Keratinocyte (primary cell): Measurements from ENCODE around the gene NEURL4.

Experiments used
- EZH2 ChIP-seq: IDR thresholded peaks from one replicate; pipeline ENCODE4 v1.6.1; 2012; ENCODE audit warnings: inconsistent platforms, mild to moderate bottlenecking, low read length, moderate library complexity
- TF ChIP-seq, protein P1 (sequence below), 3 experiments: IDR thresholded peaks in 1 of 3; conservative IDR thresholded peaks in 1 of 3; optimal IDR thresholded peaks in 1 of 3; 2 replicates in 2 of 3; 3 replicates in 1 of 3; pipeline versions ENCODE3 to v1.5.1; 2011; ENCODE audit warnings: low read length in 3 of 3, mild to moderate bottlenecking in 3 of 3, moderate library complexity in 2 of 3, control low read depth in 1 of 3, inconsistent platforms in 1 of 3; ENCODE audit not compliant: insufficient read depth in 2 of 3; ENCODE audit errors: extremely low read depth in 1 of 3

GRCh38 chr17:7314719-7315569, 14.2 kb downstream of the NEURL4 start, which contains the start of gene GPS2:
- TF ChIP-seq, protein P1, sequence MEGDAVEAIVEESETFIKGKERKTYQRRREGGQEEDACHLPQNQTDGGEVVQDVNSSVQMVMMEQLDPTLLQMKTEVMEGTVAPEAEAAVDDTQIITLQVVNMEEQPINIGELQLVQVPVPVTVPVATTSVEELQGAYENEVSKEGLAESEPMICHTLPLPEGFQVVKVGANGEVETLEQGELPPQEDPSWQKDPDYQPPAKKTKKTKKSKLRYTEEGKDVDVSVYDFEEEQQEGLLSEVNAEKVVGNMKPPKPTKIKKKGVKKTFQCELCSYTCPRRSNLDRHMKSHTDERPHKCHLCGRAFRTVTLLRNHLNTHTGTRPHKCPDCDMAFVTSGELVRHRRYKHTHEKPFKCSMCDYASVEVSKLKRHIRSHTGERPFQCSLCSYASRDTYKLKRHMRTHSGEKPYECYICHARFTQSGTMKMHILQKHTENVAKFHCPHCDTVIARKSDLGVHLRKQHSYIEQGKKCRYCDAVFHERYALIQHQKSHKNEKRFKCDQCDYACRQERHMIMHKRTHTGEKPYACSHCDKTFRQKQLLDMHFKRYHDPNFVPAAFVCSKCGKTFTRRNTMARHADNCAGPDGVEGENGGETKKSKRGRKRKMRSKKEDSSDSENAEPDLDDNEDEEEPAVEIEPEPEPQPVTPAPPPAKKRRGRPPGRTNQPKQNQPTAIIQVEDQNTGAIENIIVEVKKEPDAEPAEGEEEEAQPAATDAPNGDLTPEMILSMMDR (optimal IDR thresholded peaks at IDR 0.05 in 1 of 3, IDR thresholded peaks at IDR 0.05 in 1 of 3, conservative IDR thresholded peaks at IDR 0.05 in 1 of 3; ENCODE audit: extremely low read depth in 1 of 3, insufficient read depth in 2 of 3, low read length in 3 of 3) = no peak
- TF ChIP-seq EZH2 = no peak
